ENCODE results near the gene COL18A1. TPM values are rescaled to one million over a fixed set of nuclear protein-coding genes. Genes with fewer than 3 reads are reported as not detected.

COL18A1 gene
- polyA plus RNA-seq, 2 of the 4 experiments (the other 2 are of a cell fraction) = 17.3 to 88.4 TPM

DNA sequence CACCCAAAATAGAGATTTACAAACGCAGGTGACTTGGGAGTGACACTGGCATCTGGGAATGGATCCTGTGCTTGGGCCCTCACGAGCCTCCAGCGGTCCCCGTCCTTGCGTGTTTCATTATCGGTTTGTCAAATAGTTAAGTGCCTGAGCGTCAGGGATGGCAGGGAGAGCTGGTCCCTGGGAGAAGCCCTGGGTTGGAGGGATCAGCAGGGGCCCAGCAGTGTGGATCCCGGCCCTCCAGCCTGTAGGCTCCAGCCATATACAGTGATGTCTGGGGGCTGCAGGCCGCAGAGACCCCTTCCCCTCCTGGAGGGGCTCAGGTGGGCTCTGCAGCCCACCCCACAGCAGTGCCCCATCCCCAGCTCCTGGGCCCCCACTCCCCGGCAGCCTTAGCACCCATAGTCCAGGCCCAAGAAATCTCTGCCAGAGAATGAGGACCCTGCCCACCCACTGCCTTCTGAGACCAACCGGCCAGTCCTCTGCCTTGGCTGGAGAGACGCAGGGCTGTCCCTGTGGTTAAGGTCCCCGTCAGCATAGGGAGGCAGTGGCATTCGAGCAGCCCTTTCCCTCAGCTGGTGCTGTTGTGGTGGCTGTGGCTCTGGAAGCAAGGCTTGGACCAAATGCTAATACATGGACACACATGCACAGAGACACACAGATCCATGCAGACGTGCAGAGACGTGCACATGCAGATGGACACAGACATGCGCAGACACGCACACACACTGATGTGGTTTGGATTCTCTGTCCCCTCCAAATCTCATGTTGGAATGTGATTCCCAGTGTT is 139.7 kb downstream of the COL18A1 start:
- Histone ChIP-seq H3K27ac (no peak overlapping the region), H3K4me1 (peaks cover 11% of the 10 kb centered on the region; the same call in 2 of the 3 replicates), H3K4me3 (no peak overlapping the region), H3K9me3 (no peaks in the 10 kb centered on the region), H3K4me2 (no peak overlapping the region)
- no peak for DNase-seq (ENCODE audit: low read depth in 1 of 2, low spot score in 1 of 2)
- TF ChIP-seq KDM5A (IDR thresholded peaks at IDR 0.05) (no peak), ATOH8 (CRISPR knock-in tag; IDR thresholded peaks at IDR 0.05; ENCODE audit: low read depth) (no peak), FOXS1 (CRISPR knock-in tag; IDR thresholded peaks at IDR 0.05) (no peak), POLR2AphosphoS2 (conservative IDR thresholded peaks at IDR 0.05; ENCODE audit: low read length) (no peak), TFCP2L1 (CRISPR knock-in tag; IDR thresholded peaks at IDR 0.05) (no peak), HOXA7 (CRISPR knock-in tag; IDR thresholded peaks at IDR 0.05) (no peak), EP300 (IDR thresholded peaks at IDR 0.05) (no peak), HOXB13 (CRISPR knock-in tag; IDR thresholded peaks at IDR 0.05; ENCODE audit: low read depth) (no peak), GATA3 (IDR thresholded peaks at IDR 0.05; ENCODE audit: borderline replicate concordance) (no peak), EHMT2 (IDR thresholded peaks at IDR 0.05; ENCODE audit: low read depth) (no peak), BHLHE40 (IDR thresholded peaks at IDR 0.05; ENCODE audit: low read depth, low read length) (no peak), RAD21 (conservative IDR thresholded peaks at IDR 0.05 in 1 of 2, IDR thresholded peaks at IDR 0.05 in 1 of 2) (no peak), CTCF (IDR thresholded peaks at IDR 0.05) (no peak), CEBPB (IDR thresholded peaks at IDR 0.05) (no peak), FOSB (CRISPR knock-in tag; IDR thresholded peaks at IDR 0.05) (no peak)
- TF ChIP-seq, protein P1, sequence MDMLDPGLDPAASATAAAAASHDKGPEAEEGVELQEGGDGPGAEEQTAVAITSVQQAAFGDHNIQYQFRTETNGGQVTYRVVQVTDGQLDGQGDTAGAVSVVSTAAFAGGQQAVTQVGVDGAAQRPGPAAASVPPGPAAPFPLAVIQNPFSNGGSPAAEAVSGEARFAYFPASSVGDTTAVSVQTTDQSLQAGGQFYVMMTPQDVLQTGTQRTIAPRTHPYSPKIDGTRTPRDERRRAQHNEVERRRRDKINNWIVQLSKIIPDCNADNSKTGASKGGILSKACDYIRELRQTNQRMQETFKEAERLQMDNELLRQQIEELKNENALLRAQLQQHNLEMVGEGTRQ (IDR thresholded peaks at IDR 0.05) = no peak
- ChIA-PET CTCF (interaction anchor here (1.7 to 1.8 kb wide), 2 partner anchors 10 to 404 kb away, joined by 5 read pairs; no protein-coding TSS in a partner anchor), POLR2A (no interaction called here)
- ATAC-seq = no peak
- 92% methylated on average over 7 of the region's 18 CpGs for WGBS (ENCODE audit: missing lambda C conversion rate)
- FAIRE-seq = no peak

DNA sequence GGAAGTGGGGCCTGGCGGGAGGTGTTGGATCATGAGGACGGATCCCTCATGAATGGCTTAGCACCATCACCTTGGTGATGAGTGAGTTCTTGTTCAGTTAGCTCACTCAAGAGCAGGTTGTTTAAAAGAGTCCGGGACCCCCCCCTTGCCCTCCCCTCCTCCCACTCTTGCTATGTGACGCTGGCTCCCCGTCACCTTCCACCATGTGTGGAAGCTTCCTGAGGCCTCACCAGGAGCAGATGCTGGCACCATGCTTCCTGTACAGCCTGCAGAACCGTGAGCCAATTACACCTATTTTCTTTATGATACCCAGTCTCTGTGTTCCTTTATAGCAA is 140.2 kb downstream of the COL18A1 start:
- Histone ChIP-seq H3K9me3 (no peaks in the 10 kb centered on the region), H3K4me3 (no peak overlapping the region), H3K4me1 (peaks cover 11% of the 10 kb centered on the region; the same call in 2 of the 3 replicates), H3K4me2 (no peak overlapping the region), H3K27ac (no peak overlapping the region)
- CTCF ChIA-PET = no interaction called here
- DNase-seq (ENCODE audit: low read depth in 1 of 2, low spot score in 1 of 2) (no peak), ATAC-seq (no peak), FAIRE-seq (no peak)
- TF ChIP-seq POLR2A (IDR thresholded peaks at IDR 0.05; ENCODE audit: low read length) = no peak
- no peak for TF ChIP-seq TFCP2L1 (CRISPR knock-in tag; IDR thresholded peaks at IDR 0.05)
- no peak for TF ChIP-seq PHF8 (IDR thresholded peaks at IDR 0.05; ENCODE audit: borderline replicate concordance, low read depth)
- TF ChIP-seq ZSCAN20 (CRISPR knock-in tag; IDR thresholded peaks at IDR 0.05) = no peak
- TF ChIP-seq ZNF302 (CRISPR knock-in tag; IDR thresholded peaks at IDR 0.05) = no peak
- no peak for TF ChIP-seq RFX5 (IDR thresholded peaks at IDR 0.05)
- no peak for TF ChIP-seq HMGXB4 (CRISPR knock-in tag; IDR thresholded peaks at IDR 0.05; ENCODE audit: borderline replicate concordance)
- no peak for TF ChIP-seq HEYL (CRISPR knock-in tag; IDR thresholded peaks at IDR 0.05)
- TF ChIP-seq HDAC2 (IDR thresholded peaks at IDR 0.05) = no peak
- TF ChIP-seq JUN (IDR thresholded peaks at IDR 0.05) = no peak
- no peak for TF ChIP-seq TP53 (CRISPR knock-in tag; IDR thresholded peaks at IDR 0.05)
- no peak for TF ChIP-seq HOXA7 (CRISPR knock-in tag; IDR thresholded peaks at IDR 0.05)
- TF ChIP-seq ATOH8 (CRISPR knock-in tag; IDR thresholded peaks at IDR 0.05; ENCODE audit: low read depth) = no peak
- no peak for TF ChIP-seq EP300 (IDR thresholded peaks at IDR 0.05)
- TF ChIP-seq EHF (CRISPR knock-in tag; IDR thresholded peaks at IDR 0.05) = no peak
- TF ChIP-seq CHD2 (IDR thresholded peaks at IDR 0.05; ENCODE audit: low read length, partially characterized antibody) = no peak
- TF ChIP-seq, protein P2, sequence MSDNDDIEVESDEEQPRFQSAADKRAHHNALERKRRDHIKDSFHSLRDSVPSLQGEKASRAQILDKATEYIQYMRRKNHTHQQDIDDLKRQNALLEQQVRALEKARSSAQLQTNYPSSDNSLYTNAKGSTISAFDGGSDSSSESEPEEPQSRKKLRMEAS (IDR thresholded peaks at IDR 0.05) = no peak
- POLR2A ChIA-PET = no interaction called here
- WGBS (ENCODE audit: missing lambda C conversion rate) = 75% methylated on average over 6 of the region's 6 CpGs

Measured in A549 (cell line).